HPDE6-E6E7 (cell line): ENCODE measurements around the gene MARCHF10.
"Not testable (repeated sequence)": the region's sequence is repeated elsewhere in the genome, so short reads cannot be mapped to it uniquely, and the experiment has no call there.

ENCODE experiments used
- DNase-seq: peaks from one replicate; pipeline ENCODE4 v3.0.0; 2011; ENCODE audit warnings: missing footprints; ENCODE audit errors: extremely low spot score

Gene MARCHF10

DNA sequence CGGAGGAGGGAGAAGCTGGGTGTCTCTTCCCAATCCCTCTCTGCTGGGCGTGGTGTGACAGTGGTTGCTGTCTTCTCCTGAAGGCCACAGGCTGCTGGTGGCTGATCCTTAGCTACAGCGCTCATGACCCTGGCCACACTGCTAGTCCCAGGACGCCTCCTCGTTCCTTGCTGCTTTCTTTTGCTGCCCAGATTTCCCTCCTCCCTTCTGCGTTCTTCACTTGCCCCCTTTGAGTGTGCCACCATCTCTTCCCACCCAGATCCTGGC is 90.6 kb downstream of the MARCHF10 start:
- DNase-seq: no peak

DNA sequence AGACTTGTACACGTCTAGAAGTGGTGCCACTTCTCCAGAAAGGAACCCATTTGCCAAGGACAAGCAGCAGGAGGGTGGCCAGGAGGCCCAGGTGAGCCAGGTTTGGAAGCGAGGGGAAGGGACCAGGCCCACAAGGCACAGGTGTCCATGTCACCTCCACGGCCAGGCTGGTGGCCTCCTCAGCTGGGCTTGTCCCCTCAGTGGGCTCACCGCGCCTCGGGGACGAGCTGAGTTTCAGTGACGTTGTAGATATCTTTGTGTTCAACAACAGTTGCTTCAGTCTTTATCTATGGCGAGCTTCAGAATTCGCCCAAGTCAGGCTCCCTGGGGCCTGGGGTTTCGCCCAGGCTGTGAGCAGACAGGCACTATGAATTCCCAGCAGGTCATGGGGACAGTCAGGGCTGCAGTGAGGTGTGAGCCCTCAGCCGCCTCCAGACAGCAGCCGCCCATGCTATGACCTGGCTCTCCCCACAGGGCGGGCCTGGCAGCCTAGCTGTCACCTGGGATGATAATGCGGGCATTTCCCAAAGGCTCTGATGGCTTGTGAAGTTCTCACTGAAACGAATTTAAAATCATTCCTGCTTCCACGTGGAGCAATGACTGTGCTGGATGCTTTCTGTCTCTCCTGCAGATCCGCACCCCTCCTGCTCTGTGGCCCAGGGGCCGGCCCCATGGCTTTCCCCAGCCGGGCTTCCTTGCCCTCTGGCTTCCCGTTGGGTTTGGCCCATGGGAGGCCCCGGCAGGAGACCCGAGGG is 91.1 kb downstream of the MARCHF10 start:
- DNase-seq: no peak

DNA sequence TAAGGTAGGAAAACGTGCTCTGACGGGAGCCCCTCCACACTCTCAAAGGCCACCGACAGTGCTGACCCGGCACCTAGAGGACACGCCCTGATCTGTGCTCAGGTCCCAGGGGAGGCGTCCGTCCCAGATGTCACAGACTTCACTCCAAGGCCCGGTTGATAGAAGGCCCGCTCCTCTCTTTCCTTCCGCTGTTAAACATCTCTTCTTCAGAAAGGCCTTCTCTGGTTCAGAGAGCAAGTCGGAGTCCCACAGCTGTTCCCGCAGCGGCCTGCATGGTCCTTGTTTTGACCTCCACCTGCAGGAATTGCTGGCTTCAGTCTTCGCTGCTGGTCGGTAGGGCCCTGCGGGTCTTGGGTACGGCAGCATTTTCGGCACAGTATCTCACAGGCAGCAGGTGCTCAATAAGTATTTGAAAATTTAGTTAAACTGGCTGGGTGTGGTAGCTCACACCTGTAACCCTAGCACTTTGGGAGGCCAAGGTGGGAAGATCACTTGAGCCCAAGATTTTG is 92.2 kb downstream of the MARCHF10 start:
- DNase-seq: no peak

DNA sequence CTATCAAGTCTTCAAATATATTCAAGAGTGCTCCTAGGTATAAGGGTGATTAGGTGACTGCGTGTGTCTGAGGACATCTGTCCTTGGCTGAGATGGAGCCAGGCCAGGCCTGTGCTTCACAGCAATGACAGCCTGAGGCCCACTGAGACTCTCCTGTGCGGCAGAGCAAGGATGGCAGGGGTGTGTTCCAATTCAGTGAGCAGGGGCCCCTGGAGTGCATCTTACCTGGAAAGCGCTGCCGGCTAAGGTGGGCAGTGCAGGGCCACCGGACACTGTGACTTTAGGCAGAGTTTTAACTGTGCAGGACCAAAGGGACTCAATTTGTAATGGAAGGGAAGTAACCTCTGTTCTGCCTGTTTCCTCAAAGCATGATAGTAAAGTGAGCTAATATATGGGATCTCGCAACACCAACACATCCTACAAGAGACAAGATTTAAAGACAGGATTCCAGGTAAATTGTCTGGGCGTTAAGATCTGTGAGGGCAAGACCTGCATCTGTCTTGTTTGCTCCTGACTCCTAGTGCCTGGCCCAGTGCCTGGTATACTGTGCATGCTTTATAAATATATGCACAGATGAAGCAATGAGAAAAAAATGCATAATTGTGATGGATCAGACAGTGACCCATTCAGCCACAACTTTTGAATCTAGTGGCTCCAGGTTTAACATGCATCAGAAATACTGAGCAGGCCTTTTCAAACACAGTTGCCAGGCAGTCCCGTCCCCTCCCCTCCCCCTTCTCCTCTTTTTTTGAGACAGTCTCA is 93.9 kb downstream of the MARCHF10 start:
- no peak for DNase-seq

DNA sequence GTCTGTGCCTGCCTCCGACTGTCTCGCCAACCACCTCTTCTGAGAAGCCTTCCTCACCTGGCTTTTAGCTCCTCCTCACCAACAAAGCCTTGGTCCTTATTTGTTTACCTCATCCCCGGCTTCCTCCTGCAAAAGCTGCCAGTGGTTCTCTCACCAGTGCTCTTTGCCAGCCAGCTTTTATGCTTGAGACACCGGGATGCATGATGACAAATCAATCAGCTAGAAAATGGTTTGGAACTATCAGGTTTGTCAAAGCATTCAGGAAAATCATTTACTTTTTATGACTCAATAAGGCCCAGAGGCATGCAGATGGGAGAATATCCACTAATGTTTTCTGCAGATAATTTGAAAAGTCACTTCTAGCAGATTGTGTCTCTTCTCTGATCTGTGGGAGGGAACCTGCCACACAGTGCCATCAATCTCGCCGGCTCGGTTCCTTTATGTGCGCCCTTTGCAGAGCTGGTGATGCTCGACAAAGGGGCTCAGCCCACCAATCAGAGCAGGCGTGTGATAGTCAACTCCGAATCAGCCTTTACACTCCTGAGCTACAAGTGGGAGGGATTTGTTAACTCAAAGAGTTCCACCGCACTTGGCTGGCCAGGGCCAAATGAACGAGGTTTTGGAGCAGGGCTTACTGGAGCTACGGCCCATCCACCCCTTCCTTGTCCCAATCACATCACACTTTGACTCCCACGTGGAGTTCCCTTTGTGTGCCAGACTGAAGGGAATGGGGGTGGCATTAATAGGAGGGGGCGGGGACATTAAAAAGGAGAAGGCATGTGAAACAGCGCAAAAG is 94.8 kb downstream of the MARCHF10 start:
- DNase-seq: no peak

DNA sequence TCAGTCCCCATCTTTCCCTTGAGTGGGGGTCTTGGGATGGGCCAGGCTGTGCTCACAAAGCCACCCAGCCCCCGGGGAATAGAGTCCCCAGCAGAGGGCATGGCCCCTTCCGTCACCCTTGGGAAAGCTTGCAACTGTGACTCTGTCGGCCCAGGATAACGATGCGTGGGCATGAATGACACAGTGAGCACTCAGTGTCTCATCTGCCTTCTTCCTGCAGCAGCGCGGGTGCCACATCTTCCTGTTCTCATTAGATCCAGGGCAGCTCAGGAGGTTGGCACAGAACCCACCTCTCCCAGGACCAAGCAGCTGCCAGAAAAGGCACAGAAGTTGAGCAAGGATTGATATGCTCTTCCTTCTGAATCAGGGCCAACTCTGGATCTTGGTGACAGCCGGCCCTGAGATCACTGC is 95.9 kb downstream of the MARCHF10 start:
- DNase-seq: no peak

DNA sequence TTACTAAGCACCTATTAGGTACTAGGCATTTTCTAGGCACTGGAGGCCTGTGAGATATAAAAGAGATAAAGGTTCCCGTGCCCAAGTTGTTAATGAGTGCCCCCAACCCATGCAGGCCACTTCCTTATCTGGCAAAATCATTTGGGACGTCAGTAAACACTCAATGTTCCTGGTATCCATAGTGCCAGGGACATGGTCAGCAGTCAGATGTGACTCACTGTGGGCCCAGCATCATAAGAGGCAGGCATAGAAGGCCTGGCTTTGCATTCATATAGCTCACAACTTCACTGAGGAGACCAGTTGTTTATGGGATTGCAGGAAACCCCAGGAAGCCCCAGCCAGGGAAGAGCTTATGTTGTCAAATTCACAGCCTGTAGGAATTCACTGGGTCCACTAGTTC is 99.5 kb downstream of the MARCHF10 start:
- DNase-seq: no peak

DNA sequence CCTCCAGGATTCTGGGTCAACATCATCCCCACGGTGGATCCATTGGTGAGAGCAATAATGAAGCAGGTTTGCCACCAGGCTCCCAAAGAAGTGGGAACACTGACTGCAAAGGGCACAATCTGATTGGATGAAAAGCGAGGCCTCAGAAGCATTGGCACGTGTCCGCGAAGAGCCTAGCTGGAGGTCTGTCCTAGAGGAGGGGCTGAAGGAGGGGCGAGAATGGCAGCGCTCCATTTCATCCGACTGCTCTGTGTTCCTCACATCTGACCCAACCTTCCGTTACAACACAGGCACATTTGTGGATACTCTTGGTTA is 100.7 kb downstream of the MARCHF10 start:
- DNase-seq: no peak

DNA sequence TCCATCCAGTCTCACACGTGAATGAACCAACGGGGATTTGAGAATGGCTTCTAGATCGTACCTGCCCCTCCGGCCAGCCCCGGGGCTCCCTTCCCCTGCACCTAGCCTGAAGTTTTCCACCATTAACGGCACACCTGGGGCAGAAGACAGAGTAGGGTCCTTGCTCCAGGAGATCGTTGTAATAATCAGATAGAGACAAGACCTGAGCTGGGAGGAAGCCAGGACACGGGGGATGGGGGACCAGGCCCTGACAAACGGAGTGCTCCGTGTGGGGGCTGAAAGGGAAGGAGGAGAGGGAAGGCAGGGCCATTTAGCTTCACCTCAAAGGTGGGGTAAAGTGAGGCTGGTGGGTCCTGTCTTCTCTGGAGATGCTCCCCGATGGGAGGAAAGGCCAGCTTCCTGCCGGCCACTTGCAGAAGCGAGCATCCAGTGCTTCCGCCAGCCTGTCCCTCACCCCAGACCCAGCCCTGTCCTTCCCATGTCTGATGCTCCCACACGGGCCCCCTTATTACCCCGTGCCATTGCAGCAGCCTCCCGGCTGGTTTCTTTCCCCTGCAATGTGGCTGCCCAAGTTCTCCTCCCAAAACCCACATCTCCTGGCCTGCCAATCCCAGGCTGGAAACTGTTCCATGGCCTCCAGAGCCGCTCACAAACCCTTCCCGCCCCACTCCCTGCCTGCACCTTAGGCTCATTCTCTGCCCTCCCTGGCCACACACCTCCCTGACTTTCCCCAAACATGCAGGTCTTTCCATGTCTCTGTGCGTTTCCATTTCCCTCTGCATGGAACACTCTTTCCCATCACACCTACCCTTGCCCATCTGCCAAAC is 101.3 kb downstream of the MARCHF10 start:
- no peak for DNase-seq

DNA sequence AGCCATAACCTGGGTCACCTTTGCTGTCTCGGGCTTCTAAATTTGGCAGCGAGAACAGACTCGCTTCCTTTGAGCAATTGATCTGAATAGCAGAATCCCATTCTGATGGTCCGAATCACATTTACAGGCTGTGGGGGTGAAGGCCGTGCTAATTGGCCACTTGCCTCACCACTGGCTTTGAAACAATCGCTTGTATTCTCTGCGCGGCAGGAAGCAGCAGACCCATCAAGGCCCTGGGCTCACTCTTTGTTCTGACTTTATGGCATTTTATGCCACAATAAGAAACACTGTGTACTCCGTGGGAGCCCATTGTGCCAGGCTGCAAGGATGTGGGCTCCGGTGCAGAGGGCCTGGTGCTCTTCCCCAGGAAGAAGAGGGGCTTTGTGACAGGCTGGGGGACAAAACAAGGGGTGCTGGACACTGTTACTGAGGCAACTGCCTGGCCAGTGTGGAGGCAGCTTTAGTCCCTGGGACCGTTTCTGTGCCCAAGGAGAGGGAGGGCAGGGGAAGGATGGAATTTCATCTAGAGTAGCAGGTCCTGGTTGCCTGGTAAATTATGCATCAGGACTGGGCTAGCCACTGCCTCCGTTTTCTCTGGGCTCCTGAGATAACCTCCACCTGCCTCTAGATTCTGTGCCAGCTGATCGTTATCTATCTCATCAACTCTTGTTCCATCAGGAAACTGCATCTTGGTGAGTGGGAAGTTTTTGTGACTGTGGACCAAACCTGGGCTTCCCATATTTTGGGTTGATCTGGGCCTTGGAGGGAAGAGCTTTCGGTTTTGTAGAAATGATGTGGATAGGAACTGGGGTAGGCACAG is 102.1 kb downstream of the MARCHF10 start:
- no peak for DNase-seq

DNA sequence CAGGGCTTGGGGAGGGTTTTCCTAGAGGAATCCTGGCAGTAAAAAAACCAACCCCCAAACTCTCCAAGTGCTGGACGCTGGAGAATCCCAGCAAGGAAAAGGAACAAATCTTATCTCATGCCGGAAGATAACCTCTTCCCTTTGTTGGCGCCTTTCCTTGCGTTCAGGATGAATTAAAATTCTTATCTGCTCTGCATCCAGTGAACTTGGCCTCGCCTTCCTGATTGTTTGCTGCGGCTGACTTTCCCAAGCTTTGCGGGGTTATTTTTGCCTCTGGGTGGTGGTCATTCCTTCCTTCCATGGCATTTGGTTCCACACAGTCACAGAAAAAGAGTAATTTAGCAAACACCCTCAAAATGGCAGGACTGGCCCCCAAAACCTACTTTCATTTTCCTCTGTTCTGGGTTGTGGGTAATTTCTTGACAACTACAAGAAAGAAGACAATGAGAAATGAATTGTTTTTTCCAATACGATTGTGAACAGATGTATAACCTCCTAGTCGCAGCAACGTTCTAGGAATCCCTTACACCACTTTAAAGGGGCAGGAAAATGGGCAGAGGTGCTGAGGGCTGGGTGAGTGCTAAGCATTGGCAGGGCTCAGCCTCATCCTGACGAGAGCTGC is 102.8 kb downstream of the MARCHF10 start:
- no peak for DNase-seq

DNA sequence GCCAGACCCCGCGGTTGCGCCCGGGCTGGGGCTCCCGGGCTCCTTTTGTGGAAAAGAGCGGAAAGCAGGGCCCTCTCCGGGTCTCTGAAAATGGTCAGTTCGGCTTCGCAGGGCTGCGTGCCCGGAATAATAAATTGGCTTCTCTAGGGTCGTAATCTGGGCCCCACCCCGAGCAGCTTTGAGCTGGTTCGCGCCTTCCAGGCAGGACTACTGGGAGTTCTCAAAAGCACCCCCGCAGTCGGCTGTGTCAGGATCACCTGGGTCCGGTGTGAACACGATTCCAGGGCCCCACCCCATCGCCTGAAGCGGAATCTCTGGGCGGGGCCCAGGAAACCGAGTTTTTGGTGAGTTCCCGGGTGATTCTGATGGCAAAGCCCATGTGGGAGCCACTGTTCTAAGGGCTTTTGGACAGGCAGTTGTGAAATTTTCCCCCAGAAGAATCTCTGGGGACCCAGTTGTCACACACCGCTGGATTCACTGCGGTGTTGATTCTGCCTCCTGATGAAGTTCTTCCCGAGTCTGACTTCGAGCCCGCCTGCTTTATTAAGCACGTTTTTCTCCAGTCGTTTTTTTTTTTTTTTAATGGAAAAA is 103.6 kb downstream of the MARCHF10 start:
- peak; percentile 60 for DNase-seq

DNA sequence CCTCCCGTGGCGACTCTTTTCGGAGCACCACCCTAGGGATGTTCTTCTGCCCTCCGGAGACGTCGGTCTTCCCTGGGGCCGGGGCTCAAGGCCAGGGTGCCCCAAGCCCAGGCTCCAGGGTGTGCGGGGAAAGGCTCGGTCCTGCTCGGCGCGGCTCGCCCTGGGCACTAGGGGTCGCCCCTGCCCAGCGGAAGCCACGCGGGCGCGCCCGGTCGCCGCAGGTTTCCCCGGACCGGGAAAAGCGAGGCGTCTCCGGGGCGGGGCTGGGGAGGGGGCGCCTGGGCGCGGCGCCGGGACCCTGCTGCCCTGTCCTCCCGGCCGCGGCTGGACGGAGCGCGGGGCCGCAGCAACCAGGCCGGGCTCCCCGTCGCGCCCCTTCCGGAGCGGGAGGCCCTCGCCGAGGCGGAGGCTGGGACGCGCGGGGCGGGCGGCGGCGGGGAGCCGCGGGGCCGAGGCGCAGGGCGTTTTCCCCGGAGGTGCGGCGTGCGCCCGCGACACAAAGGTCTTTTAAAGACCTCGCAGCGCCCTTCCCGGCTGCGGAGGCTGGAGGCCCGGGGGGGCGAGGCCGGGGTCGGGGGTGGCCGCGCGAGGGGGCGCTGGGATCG is 104.2 kb downstream of the MARCHF10 start:
- DNase-seq: peak; percentile 62

DNA sequence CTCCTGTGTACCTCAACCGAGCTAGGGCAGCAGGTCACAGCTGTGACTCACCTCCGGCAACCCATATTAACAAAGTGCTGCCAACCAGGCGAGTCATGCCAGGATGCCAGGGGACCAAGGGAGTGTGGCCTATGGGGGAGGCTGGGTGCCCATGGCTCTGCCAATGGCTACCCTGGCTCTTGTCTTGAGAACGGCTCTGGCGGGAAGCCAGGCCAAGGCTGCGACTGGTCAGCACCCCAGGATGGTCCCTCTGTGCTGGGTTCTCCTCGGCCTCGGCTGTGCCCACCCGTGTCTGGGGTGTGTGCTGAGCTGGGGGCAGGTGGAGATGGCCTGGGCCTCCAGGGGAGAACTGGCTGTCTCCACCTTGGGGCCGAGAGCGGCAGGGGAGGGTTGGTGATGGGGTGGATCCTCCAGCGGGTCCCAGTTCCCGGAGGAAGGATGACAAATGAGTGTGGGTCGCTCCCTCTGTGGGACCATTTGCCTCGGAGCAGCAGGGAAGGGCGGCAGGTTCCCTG is 104.8 kb downstream of the MARCHF10 start:
- peak; percentile 64 for DNase-seq

DNA sequence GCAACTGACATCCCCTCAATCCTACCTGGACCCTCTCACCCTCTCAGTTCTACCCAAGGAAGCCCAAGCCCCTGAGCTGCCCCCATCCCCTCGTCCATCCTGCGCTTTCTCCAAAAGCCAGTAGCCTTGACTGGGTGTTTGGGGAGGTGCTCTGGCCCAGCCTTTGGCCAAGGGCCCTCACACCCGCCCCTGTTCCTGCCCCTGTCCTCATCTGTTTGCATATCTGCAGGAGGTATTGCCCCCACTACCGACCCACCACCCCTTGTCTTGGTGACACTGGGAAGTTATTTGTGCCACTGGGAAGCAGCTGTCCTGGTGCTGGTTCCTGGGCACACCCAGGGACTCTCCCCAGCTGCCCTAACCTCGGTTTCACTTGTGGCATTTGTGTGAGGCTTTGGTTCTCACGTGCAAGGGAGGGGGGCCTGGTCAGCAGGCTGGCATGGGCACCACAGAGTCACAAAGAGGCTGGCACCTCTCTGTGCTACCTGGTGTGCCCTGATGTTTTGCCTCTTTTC is 105.3 kb downstream of the MARCHF10 start:
- no peak for DNase-seq

DNA sequence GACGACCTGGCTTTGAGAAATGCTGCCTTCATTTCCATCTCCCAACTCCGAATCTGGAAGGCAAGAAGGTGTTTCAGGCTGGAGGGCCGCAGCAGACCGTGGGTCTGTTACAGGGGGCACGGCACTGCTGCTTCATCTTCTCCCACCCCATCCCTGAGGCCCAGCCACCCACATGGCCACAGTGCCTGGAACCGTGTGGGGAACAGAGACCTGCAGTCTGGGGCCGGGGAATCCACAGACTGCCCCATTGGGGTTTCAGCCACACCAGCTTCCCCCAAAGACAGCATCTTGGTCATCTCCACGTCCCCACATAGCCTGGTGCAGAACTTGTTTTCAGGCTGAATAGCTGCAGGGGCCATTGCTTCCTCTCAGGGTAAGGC is 106.4 kb downstream of the MARCHF10 start:
- DNase-seq: no peak

DNA sequence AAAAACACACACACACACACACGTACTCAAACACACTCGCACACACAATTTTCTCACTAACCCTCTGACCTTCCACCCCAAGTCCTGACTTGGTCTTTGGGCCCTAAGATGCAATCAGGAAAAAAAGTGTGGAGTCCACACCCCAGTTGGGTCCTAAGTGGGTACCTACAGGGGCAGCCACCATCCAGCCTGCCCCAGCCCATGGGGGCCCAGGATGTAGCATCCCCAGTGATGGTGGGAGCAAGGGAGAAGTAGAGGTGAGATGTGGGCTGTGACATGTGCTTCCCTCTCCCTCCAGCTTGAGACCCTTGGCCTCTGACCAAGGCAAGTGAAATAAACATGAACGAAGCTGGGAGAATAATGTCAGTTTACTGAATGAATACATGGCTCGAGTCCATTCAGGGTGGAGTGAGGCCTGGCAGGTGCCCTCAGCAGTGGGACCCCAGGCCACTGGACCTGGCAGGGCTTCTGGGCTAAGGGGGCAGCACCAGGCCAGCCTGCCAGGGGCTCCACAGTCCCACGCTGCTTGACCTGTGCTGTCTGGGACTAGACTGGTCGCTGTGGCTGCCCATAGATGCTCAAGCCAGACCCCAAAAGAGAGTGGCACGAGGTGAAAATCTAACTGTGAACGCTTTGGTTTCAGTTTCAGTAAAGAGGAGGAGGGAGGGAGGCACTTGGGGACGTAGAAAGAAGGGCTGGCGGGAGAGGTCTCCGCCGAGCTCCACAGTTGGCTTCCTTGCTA is 107.0 kb downstream of the MARCHF10 start:
- no peak for DNase-seq

DNA sequence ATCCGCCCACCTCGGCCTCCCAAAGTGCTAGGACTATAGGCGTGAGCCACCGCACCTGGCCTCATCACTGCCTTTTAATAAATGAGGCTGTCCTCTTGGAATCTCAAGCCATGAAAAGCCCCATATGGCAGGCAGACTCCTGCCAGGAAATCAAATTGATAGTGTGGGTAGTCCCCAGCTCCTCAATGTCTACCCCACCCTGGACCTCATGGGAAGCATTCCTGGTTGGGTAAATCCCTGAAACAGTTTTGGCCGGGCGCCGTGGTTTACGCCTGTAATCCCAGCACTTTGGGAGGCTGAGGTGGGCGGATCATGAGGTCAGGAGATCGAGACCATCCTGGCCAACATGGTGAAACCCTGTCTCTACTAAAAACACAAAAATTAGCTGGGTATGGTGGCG is 109.7 kb downstream of the MARCHF10 start:
- not testable (repeated sequence) for DNase-seq
